ENCODE results near the gene IQCK. TPM values are rescaled to one million over a fixed set of nuclear protein-coding genes. Genes with fewer than 3 reads are reported as not detected.

IQCK gene
- total RNA-seq, 2 donors from 2014 or later = 1.7 to 2.9 TPM

DNA sequence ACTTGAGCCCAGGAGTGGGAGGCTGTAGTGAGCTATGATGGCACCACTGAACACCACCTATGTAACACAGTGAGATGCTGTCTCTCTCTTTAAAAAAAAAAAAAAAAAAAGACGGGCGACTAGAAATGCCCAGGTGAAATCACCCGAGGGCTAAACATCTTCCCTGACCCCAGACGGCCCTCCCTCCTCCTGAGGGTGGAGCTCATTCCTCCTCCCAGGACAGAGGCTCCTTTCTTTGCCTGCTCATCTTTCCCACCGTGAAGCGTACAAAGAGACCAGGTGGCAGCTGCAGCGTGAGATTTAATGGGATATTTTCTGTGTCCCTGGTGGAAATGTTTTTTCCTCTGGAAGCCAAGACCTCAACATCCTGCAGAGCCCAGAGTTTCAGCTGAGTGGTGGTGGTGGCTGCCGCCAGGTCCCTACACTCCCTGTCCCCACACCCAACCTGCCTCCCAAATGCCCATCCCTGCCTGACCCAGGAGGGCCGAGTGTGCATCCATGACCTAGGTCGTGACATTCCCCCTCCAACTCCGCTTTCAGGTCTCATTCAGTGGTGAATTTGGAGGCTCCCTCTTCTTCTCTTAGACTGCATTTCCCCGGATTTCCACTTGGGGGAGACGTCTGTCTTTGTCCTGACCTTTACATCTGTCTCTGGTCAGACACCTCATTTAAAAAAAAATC, 181.0 kb downstream of the IQCK start:
- Mint-ChIP-seq H3K4me3 (no peak overlapping the region), H3K36me3 (ENCODE audit: low read depth) (no peaks in the 10 kb centered on the region), H3K9me3 (no peaks in the 10 kb centered on the region), H3K27me3 (peaks cover 5% of the 10 kb centered on the region), H3K4me1 (peaks cover 6% of the 10 kb centered on the region), H3K27ac (no peak overlapping the region)
- ATAC-seq (replicated peaks) = peak; percentile 42

DNA sequence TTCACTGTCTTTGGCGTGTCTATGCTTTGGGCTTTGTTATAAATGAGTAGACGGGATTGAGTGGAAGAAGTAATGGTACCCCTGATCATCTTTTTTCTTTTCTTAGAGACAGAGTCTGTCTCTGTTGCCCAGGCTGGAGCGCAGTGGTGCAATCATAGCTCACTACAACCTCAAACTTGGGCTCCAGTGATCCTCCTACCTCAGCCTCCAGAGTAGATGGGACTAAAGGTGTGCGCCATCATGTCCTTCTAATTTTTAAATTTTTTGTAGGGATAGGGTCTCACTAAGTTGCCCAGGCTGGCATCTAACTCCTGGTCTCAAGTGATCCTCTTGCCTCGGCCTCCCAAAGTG, 181.5 kb downstream of the IQCK start:
- Mint-ChIP-seq H3K4me3 (no peak overlapping the region), H3K4me1 (peaks cover 6% of the 10 kb centered on the region)
- ATAC-seq (replicated peaks) = no peak

DNA sequence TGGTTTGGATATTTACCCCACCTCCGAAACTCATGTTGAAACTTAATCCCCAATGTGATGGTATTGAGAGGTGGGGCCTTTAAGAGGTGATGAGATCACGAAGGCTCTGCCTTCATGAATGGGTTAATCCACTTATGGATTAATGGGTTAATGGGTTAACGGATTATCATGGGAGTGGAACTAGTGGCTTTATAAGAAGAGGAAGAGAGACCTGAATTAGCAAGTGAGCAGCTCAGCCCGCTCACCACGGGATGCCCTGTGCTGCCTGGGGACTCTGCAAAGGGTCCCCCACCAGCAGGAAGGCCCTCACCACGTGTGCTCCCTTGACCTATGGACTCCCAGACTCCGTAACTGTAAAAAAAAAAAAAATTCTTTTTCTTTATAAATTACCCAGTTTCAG, 183.1 kb downstream of the IQCK start:
- Mint-ChIP-seq H3K36me3 (ENCODE audit: low read depth) (no peaks in the 10 kb centered on the region), H3K4me1 (peaks cover 6% of the 10 kb centered on the region), H3K27ac (no peak overlapping the region), H3K4me3 (no peak overlapping the region), H3K27me3 (peaks cover 5% of the 10 kb centered on the region), H3K9me3 (no peaks in the 10 kb centered on the region)
- no peak for ATAC-seq (replicated peaks)

More for the DNA sequence above, 181.5 kb downstream of the IQCK start:
- peaks cover 5% of the 10 kb centered on the region for H3K27me3 Mint-ChIP-seq
- H3K27ac Mint-ChIP-seq = no peak overlapping the region
- no peaks in the 10 kb centered on the region for H3K36me3 Mint-ChIP-seq (ENCODE audit: low read depth)
- no peaks in the 10 kb centered on the region for H3K9me3 Mint-ChIP-seq

DNA sequence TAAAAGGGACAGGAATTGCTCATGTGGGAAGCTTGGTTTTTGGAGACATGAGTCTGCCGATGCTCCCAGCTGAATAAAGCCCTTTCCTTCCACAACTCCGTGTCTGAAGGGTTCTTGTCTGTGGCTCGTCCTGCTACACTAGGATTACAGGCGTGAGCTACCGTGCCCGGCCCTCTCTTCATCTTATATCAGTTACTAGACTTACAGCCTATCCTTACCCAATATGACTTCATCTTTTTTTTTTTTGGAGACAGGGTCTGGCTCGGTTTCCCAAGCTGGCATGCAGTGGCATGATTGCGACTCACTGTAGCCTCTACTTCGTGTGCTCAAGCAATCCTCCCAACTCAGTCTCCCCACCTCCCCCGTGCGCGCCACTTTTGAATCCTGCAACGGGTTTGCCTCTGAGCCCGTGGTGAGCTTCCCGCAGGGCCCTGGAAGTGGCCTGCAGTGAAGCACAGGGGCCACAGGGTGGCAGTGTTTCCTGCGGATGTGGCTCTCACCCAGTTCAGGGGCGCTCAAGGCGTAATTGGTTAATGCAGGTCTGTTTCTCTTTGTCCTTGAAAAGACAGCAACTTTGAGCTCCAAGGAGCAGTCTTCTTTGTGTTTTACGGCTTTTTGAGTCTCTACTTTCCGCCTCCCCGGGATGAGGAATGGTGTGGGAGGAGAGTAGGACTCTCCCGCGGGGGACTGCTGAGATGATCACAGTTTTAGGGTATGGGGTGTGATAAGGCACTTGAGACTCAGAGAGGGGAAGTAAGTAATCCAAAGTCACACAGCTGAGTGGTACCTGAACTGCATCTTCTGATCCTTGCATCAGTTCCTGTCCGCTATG, 189.3 kb downstream of the IQCK start:
- Mint-ChIP-seq H3K27me3 (peaks cover 15% of the 10 kb centered on the region), H3K4me1 (no peaks in the 10 kb centered on the region), H3K27ac (no peak overlapping the region), H3K36me3 (ENCODE audit: low read depth) (no peaks in the 10 kb centered on the region), H3K4me3 (peak overlapping the region; percentile 56), H3K9me3 (no peaks in the 10 kb centered on the region)
- ATAC-seq (replicated peaks) = peak; percentile 89

Other genes with a start within 250 kb of the IQCK start
- gene GDE1, start 196.2 kb upstream of the IQCK start, total RNA-seq = 10 to 100 TPM; 24.2 to 36.9 TPM
- gene CCP110, start 194.3 kb upstream of the IQCK start, total RNA-seq = 10 to 100 TPM; 28.1 to 46.5 TPM
- 10 to 100 TPM; 38.2 to 40.8 TPM for gene VPS35L, start 162.6 kb upstream of the IQCK start, total RNA-seq
- 10 to 100 TPM; 15.6 to 26.6 TPM for gene KNOP1, start within 50 bp of the IQCK start, total RNA-seq
- not detected for gene GPRC5B, start 166.6 kb downstream of the IQCK start, total RNA-seq

All from activated T-helper 17 cell treated with anti-CD3 and anti-CD28 coated beads, Interleukin-2, amount 50 U/mL, for 72 hours (primary cell).